Activated T-cell treated with anti-CD3 and anti-CD28 coated beads for 1 hour (primary cell): ENCODE measurements around the gene ITGB5.

Source experiments
- DNase-seq: peaks from one replicate; pipeline ENCODE4 v3.0.0-alpha.2; 2020; ENCODE audit warnings: low read depth

ITGB5 gene

GRCh38 chr3:124887177-124887931, at the start of gene ITGB5:
ITGB5 (minus strand) TSS chr3:124887365; CDS start chr3:124887000, 365 bp downstream.
- DNase-seq: no peak

GRCh38 chr3:124935794-124936542, 48.8 kb upstream of the ITGB5 start:
- no peak for DNase-seq

GRCh38 chr3:124935264-124935663, 48.1 kb upstream of the ITGB5 start:
- no peak for DNase-seq

- DNase-seq: no peak
Measured at GRCh38 chr3:124934577-124934976, 47.4 kb upstream of the ITGB5 start, which contains the start of gene MUC13. MUC13 (minus strand) TSS chr3:124934751; CDS start chr3:124934712, 39 bp downstream.

GRCh38 chr3:124928333-124929202, 41.4 kb upstream of the ITGB5 start:
- DNase-seq: peak; percentile 47

GRCh38 chr3:124927574-124928045, 40.4 kb upstream of the ITGB5 start:
- DNase-seq: no peak

GRCh38 chr3:124926426-124927101, 39.4 kb upstream of the ITGB5 start:
- DNase-seq: no peak

- no peak for DNase-seq
Measured at GRCh38 chr3:124924741-124925140, 37.6 kb upstream of the ITGB5 start.

GRCh38 chr3:124923833-124924232, 36.7 kb upstream of the ITGB5 start:
- no peak for DNase-seq

GRCh38 chr3:124920718-124921117, 33.6 kb upstream of the ITGB5 start:
- DNase-seq: no peak

GRCh38 chr3:124919756-124920155, 32.6 kb upstream of the ITGB5 start:
- no peak for DNase-seq

GRCh38 chr3:124918524-124918923, 31.4 kb upstream of the ITGB5 start:
- DNase-seq: no peak

GRCh38 chr3:124916837-124917409, 29.8 kb upstream of the ITGB5 start:
- DNase-seq: no peak

- no peak for DNase-seq
Measured at GRCh38 chr3:124915254-124915653, 28.1 kb upstream of the ITGB5 start.

- DNase-seq: no peak
Measured at GRCh38 chr3:124907957-124908356, 20.8 kb upstream of the ITGB5 start.

GRCh38 chr3:124904835-124905492, 17.8 kb upstream of the ITGB5 start:
- no peak for DNase-seq

GRCh38 chr3:124903896-124904834, 17.0 kb upstream of the ITGB5 start:
- DNase-seq: no peak

- no peak for DNase-seq
Measured at GRCh38 chr3:124896824-124897526, 9.8 kb upstream of the ITGB5 start.

GRCh38 chr3:124895756-124896155, 8.6 kb upstream of the ITGB5 start:
- no peak for DNase-seq
